Measurements from ENCODE around the gene GLTP. TPM values are rescaled to one million over a fixed set of nuclear protein-coding genes. Genes with fewer than 3 reads are reported as not detected.
"Not testable (repeated sequence)": the region's sequence is repeated elsewhere in the genome, so short reads cannot be mapped to it uniquely, and the experiment has no call there.

The GLTP gene
- total RNA-seq, 2 donors from 2014 or later: 15.2 to 20.9 TPM

GRCh38 chr12:109868182-109869051 lies 11.9 kb downstream of the GLTP start:
- H3K4me3 Mint-ChIP-seq: no peak overlapping the region
- TF ChIP-seq, protein P1, sequence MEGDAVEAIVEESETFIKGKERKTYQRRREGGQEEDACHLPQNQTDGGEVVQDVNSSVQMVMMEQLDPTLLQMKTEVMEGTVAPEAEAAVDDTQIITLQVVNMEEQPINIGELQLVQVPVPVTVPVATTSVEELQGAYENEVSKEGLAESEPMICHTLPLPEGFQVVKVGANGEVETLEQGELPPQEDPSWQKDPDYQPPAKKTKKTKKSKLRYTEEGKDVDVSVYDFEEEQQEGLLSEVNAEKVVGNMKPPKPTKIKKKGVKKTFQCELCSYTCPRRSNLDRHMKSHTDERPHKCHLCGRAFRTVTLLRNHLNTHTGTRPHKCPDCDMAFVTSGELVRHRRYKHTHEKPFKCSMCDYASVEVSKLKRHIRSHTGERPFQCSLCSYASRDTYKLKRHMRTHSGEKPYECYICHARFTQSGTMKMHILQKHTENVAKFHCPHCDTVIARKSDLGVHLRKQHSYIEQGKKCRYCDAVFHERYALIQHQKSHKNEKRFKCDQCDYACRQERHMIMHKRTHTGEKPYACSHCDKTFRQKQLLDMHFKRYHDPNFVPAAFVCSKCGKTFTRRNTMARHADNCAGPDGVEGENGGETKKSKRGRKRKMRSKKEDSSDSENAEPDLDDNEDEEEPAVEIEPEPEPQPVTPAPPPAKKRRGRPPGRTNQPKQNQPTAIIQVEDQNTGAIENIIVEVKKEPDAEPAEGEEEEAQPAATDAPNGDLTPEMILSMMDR (conservative IDR thresholded peaks at IDR 0.05): no peak
- Histone ChIP-seq H3K4me1 (ENCODE audit: control insufficient read depth, insufficient read depth, low read length) (no peaks in the 10 kb centered on the region), H3K4me3 (ENCODE audit: low read length) (no peak overlapping the region), H3K27ac (ENCODE audit: low read depth, low read length) (no peak overlapping the region), H3K9me3 (ENCODE audit: control insufficient read depth, low read length) (no peaks in the 10 kb centered on the region), H3K36me3 (ENCODE audit: control insufficient read depth, insufficient read depth, low read length) (no peaks in the 10 kb centered on the region), H3K9ac (ENCODE audit: extremely low read depth, low read length, poor library complexity, severe bottlenecking) (no peak overlapping the region), H3K27me3 (ENCODE audit: control insufficient read depth, insufficient read depth, low read length, poor library complexity, severe bottlenecking) (no peaks in the 10 kb centered on the region)
- H3K36me3 Mint-ChIP-seq (ENCODE audit: low read depth): peaks cover 7% of the 10 kb centered on the region
- no peaks in the 10 kb centered on the region for H3K9me3 Mint-ChIP-seq
- DNase-seq: no peak
- H3K27me3 Mint-ChIP-seq (ENCODE audit: insufficient read depth): no peaks in the 10 kb centered on the region
- 88 to 95% methylated on average over 6 to 9 of the region's 9 CpGs for WGBS, 2 experiments (ENCODE audit: insufficient coverage in 1 of 2, insufficient read length in 1 of 2)
- peaks cover 9% of the 10 kb centered on the region for H3K4me1 Mint-ChIP-seq
- H3K27ac Mint-ChIP-seq: no peak overlapping the region

- no peak overlapping the region for H3K4me3 ChIP-seq (ENCODE audit: low read length)
- no peak overlapping the region for H3K9ac ChIP-seq (ENCODE audit: extremely low read depth, low read length, poor library complexity, severe bottlenecking)
- 91 to 96% methylated on average over 3 of the region's 3 CpGs for WGBS, 2 experiments (ENCODE audit: insufficient coverage in 1 of 2, insufficient read length in 1 of 2)
- Mint-ChIP-seq H3K36me3 (ENCODE audit: low read depth) (peaks cover 7% of the 10 kb centered on the region), H3K4me3 (no peak overlapping the region), H3K9me3 (no peaks in the 10 kb centered on the region), H3K27ac (peak overlapping the region; percentile 62), H3K4me1 (peaks cover 9% of the 10 kb centered on the region), H3K27me3 (ENCODE audit: insufficient read depth) (no peaks in the 10 kb centered on the region)
- H3K4me1 ChIP-seq (ENCODE audit: control insufficient read depth, insufficient read depth, low read length): no peaks in the 10 kb centered on the region
- no peaks in the 10 kb centered on the region for H3K36me3 ChIP-seq (ENCODE audit: control insufficient read depth, insufficient read depth, low read length)
- H3K9me3 ChIP-seq (ENCODE audit: control insufficient read depth, low read length): no peaks in the 10 kb centered on the region
- H3K27ac ChIP-seq (ENCODE audit: low read depth, low read length): no peak overlapping the region
- no peak for DNase-seq
- TF ChIP-seq, protein P1 (conservative IDR thresholded peaks at IDR 0.05): no peak
- no peaks in the 10 kb centered on the region for H3K27me3 ChIP-seq (ENCODE audit: control insufficient read depth, insufficient read depth, low read length, poor library complexity, severe bottlenecking)
Measured at GRCh38 chr12:109864916-109865315, 15.4 kb downstream of the GLTP start.

- H3K36me3 ChIP-seq (ENCODE audit: control insufficient read depth, insufficient read depth, low read length): no peaks in the 10 kb centered on the region
- TF ChIP-seq, protein P1 (conservative IDR thresholded peaks at IDR 0.05): no peak
- 81 to 83% methylated on average over 6 to 9 of the region's 9 CpGs for WGBS, 2 experiments (ENCODE audit: insufficient coverage in 1 of 2, insufficient read length in 1 of 2)
- H3K4me3 ChIP-seq (ENCODE audit: low read length): no peak overlapping the region
- no peaks in the 10 kb centered on the region for H3K9me3 ChIP-seq (ENCODE audit: control insufficient read depth, low read length)
- Mint-ChIP-seq H3K27me3 (ENCODE audit: insufficient read depth) (no peaks in the 10 kb centered on the region), H3K9me3 (no peaks in the 10 kb centered on the region), H3K4me1 (peaks cover 9% of the 10 kb centered on the region), H3K27ac (peak overlapping the region; percentile 18), H3K4me3 (no peak overlapping the region), H3K36me3 (ENCODE audit: low read depth) (peaks cover 7% of the 10 kb centered on the region)
- H3K27ac ChIP-seq (ENCODE audit: low read depth, low read length): peak overlapping the region; percentile 22
- DNase-seq: no peak
- H3K9ac ChIP-seq (ENCODE audit: extremely low read depth, low read length, poor library complexity, severe bottlenecking): no peak overlapping the region
- H3K27me3 ChIP-seq (ENCODE audit: control insufficient read depth, insufficient read depth, low read length, poor library complexity, severe bottlenecking): no peaks in the 10 kb centered on the region
- H3K4me1 ChIP-seq (ENCODE audit: control insufficient read depth, insufficient read depth, low read length): no peaks in the 10 kb centered on the region
Measured at GRCh38 chr12:109863847-109864712, 16.3 kb downstream of the GLTP start.

- not testable (repeated sequence) for H3K27me3 ChIP-seq (ENCODE audit: control insufficient read depth, insufficient read depth, low read length, poor library complexity, severe bottlenecking); H3K4me1 Mint-ChIP-seq; H3K27ac Mint-ChIP-seq; H3K9ac ChIP-seq (ENCODE audit: extremely low read depth, low read length, poor library complexity, severe bottlenecking); H3K9me3 ChIP-seq (ENCODE audit: control insufficient read depth, low read length); H3K36me3 ChIP-seq (ENCODE audit: control insufficient read depth, insufficient read depth, low read length); H3K27ac ChIP-seq (ENCODE audit: low read depth, low read length); H3K27me3 Mint-ChIP-seq (ENCODE audit: insufficient read depth); H3K4me3 ChIP-seq (ENCODE audit: low read length); H3K4me1 ChIP-seq (ENCODE audit: control insufficient read depth, insufficient read depth, low read length); DNase-seq; H3K4me3 Mint-ChIP-seq; H3K9me3 Mint-ChIP-seq
- WGBS, 2 experiments (ENCODE audit: insufficient coverage in 1 of 2, insufficient read length in 1 of 2): 90 to 91% methylated on average over 5 to 9 of the region's 9 CpGs
- H3K36me3 Mint-ChIP-seq (ENCODE audit: low read depth): peaks cover 14% of the 10 kb centered on the region
Measured at GRCh38 chr12:109862491-109862890, 17.9 kb downstream of the GLTP start.
